H9 (cell line): ENCODE measurements around the gene CCDC69. TPM values are rescaled to one million over a fixed set of nuclear protein-coding genes. Genes with fewer than 3 reads are reported as not detected.

ENCODE experiments used
- DNase-seq: peaks from one replicate; pipeline ENCODE4 v3.0.0-alpha.2; 2017
- H2AFZ ChIP-seq: one replicate; pipeline ENCODE4 v1.6.1; 2013; ENCODE audit warnings: mild to moderate bottlenecking, low read length, control low read depth, moderate library complexity
- H2AK5ac ChIP-seq: 2 replicates; pipeline ENCODE4 v1.6.1; 2013; ENCODE audit warnings: low read length, control low read depth, mixed read lengths; ENCODE audit not compliant: insufficient read length
- H2BK120ac ChIP-seq: one replicate; pipeline ENCODE4 v1.6.1; 2013; ENCODE audit warnings: low read depth, mild to moderate bottlenecking, low read length, control low read depth, inconsistent platforms; ENCODE audit not compliant: poor library complexity, severe bottlenecking
- H2BK12ac ChIP-seq: 2 replicates; pipeline ENCODE4 v1.6.1; 2013; ENCODE audit warnings: low read length, control low read depth, mixed read lengths, low read depth; ENCODE audit not compliant: insufficient read length
- H2BK15ac ChIP-seq: 2 replicates; pipeline ENCODE4 v1.6.1; 2013; ENCODE audit warnings: low read depth, low read length, control low read depth
- H2BK20ac ChIP-seq: one replicate; pipeline ENCODE4 v1.6.1; 2013; ENCODE audit warnings: low read depth, mild to moderate bottlenecking, low read length, control low read depth, inconsistent platforms; ENCODE audit not compliant: poor library complexity, severe bottlenecking
- H2BK5ac ChIP-seq: 2 replicates; pipeline ENCODE4 v1.6.1; 2013; ENCODE audit warnings: low read length, control low read depth, mixed read lengths; ENCODE audit not compliant: insufficient read length
- H3K14ac ChIP-seq: 2 replicates; pipeline ENCODE4 v1.6.1; 2013; ENCODE audit warnings: low read length, control low read depth; ENCODE audit not compliant: insufficient read depth
- H3K18ac ChIP-seq: 2 replicates; pipeline ENCODE4 v1.6.1; 2013; ENCODE audit warnings: low read depth, mild to moderate bottlenecking, mixed read lengths, low read length, control low read depth; ENCODE audit not compliant: insufficient read length
- H3K23ac ChIP-seq: 2 replicates; pipeline ENCODE4 v1.6.1; 2013; ENCODE audit warnings: low read length, control low read depth, mixed read lengths, low read depth; ENCODE audit not compliant: insufficient read length
- H3K23me2 ChIP-seq: 2 replicates; pipeline ENCODE4 v1.6.1; 2013; ENCODE audit warnings: low read depth, mild to moderate bottlenecking, mixed read lengths, low read length, control low read depth; ENCODE audit not compliant: insufficient read length, poor library complexity, severe bottlenecking
- H3K27ac ChIP-seq: 2 replicates; pipeline ENCODE4 v1.5.1; 2013; ENCODE audit warnings: low read length, control low read depth, mixed read lengths, low read depth; ENCODE audit not compliant: insufficient read length
- H3K27me3 ChIP-seq: 2 replicates; pipeline ENCODE4 v1.6.1; 2013; ENCODE audit warnings: low read length, control low read depth, inconsistent platforms; ENCODE audit not compliant: insufficient read depth
- H3K4ac ChIP-seq: 2 replicates; pipeline ENCODE4 v1.6.1; 2013; ENCODE audit warnings: low read depth, mild to moderate bottlenecking, control low read depth, inconsistent platforms, low read length, moderate library complexity
- H3K4me1 ChIP-seq: 2 replicates; pipeline ENCODE4 v1.6.1; 2013; ENCODE audit warnings: low read length, control low read depth, inconsistent platforms; ENCODE audit not compliant: insufficient read depth
- H3K4me2 ChIP-seq: 2 replicates; pipeline ENCODE4 v1.6.1; 2013; ENCODE audit warnings: low read length, control low read depth, mixed read lengths; ENCODE audit not compliant: insufficient read length, insufficient read depth
- H3K56ac ChIP-seq: 2 replicates; pipeline ENCODE4 v1.6.1; 2013; ENCODE audit warnings: low read depth, mild to moderate bottlenecking, mixed read lengths, low read length, control low read depth; ENCODE audit not compliant: insufficient read length
- H3K79me1 ChIP-seq: 2 replicates; pipeline ENCODE4 v1.6.1; 2013; ENCODE audit warnings: low read depth, mild to moderate bottlenecking, moderate library complexity, low read length, control low read depth, inconsistent platforms; ENCODE audit not compliant: insufficient read depth, poor library complexity, severe bottlenecking
- H3K79me2 ChIP-seq: 2 replicates; pipeline ENCODE4 v1.6.1; 2013; ENCODE audit warnings: low read length, control low read depth, inconsistent platforms; ENCODE audit not compliant: insufficient read depth
- H3K9ac ChIP-seq: 2 replicates; pipeline ENCODE4 v1.6.1; 2013; ENCODE audit warnings: low read length, control low read depth, mixed read lengths; ENCODE audit not compliant: insufficient read length; ENCODE audit errors: extremely low read depth
- H3K9me3 ChIP-seq: one replicate; pipeline ENCODE4 v1.6.1; 2013; ENCODE audit warnings: low read depth, low read length, inconsistent platforms; ENCODE audit not compliant: control insufficient read depth
- H3T11ph ChIP-seq: one replicate; pipeline ENCODE4 v1.6.1; 2013; ENCODE audit warnings: mild to moderate bottlenecking, low read length, control low read depth, inconsistent platforms
- H4K20me1 ChIP-seq: one replicate; pipeline ENCODE4 v1.6.1; 2013; ENCODE audit not compliant: control insufficient read depth, insufficient read length, insufficient read depth
- H4K5ac ChIP-seq: 2 replicates; pipeline ENCODE4 v1.6.1; 2013; ENCODE audit warnings: low read depth, mild to moderate bottlenecking, mixed read lengths, low read length, control low read depth; ENCODE audit not compliant: insufficient read length
- H4K8ac ChIP-seq: replicated peaks from 2 replicates; pipeline ENCODE4 v1.6.1; 2013; ENCODE audit warnings: low read length, control low read depth, mixed read lengths, low read depth; ENCODE audit not compliant: insufficient read length
- H4K91ac ChIP-seq: 2 replicates; pipeline ENCODE4 v1.6.1; 2013; ENCODE audit warnings: low read depth, mild to moderate bottlenecking, moderate library complexity, mixed read lengths, low read length, control low read depth; ENCODE audit not compliant: insufficient read length
- H3K27ac Mint-ChIP-seq, 3 experiments: 2 replicates in 2 of 3; 3 replicates in 1 of 3; pipeline ENCODE4 v1.8.0; 2020 to 2021; ENCODE audit warnings: mixed read lengths in 3 of 3, mild to moderate bottlenecking in 1 of 3, moderate library complexity in 1 of 3
- H3K27me3 Mint-ChIP-seq: 2 replicates; pipeline ENCODE4 v1.8.0; 2021; ENCODE audit warnings: low read depth, mild to moderate bottlenecking, moderate library complexity, mixed read lengths
- H3K36me3 Mint-ChIP-seq, 3 experiments: 2 replicates in 2 of 3; 3 replicates in 1 of 3; pipeline ENCODE4 v1.8.0; 2020 to 2021; ENCODE audit warnings: low read depth in 3 of 3, mixed read lengths in 3 of 3; ENCODE audit not compliant: insufficient read depth in 1 of 3
- H3K4me1 Mint-ChIP-seq, 2 experiments: 2 replicates each; pipeline ENCODE4 v1.8.0; 2020; ENCODE audit warnings: mixed read lengths in 2 of 2
- H3K4me3 Mint-ChIP-seq, 2 experiments: 2 replicates in 1 of 2; 3 replicates in 1 of 2; pipeline ENCODE4 v1.8.0; 2020 to 2021; ENCODE audit warnings: mild to moderate bottlenecking in 2 of 2, mixed read lengths in 2 of 2, moderate library complexity in 1 of 2
- H3K9me3 Mint-ChIP-seq, 2 experiments: 2 replicates in 1 of 2; 3 replicates in 1 of 2; pipeline ENCODE4 v1.8.0; 2020; ENCODE audit warnings: mild to moderate bottlenecking in 2 of 2, mixed read lengths in 2 of 2, moderate library complexity in 1 of 2
- CTCF ChIP-seq: fragments of 200-600 bp; sonication (generic); conservative IDR thresholded peaks from 3 replicates; pipeline ENCODE4 v1.8.0; 2021; ENCODE audit warnings: antibody characterized with exemption, mild to moderate bottlenecking
- WGBS: extraction: QIAGEN DNeasy Blood & Tissue Kit; methylation state at CpG from one replicate; pipeline ENCODE4 v1.1.7; 2013; ENCODE audit warnings: missing lambda C conversion rate, low lambda C conversion rate, mixed read lengths; ENCODE audit not compliant: insufficient read length; ENCODE audit errors: extremely low coverage; 5-methylcytosine and 5-hydroxymethylcytosine counted together
- total RNA-seq: library from RNA; stranded (reverse); gene quantifications from 2 replicates; pipeline ENCODE4 v1.2.1, GENCODE V29; 2021

CCDC69 gene
- total RNA-seq, 1 experiment from 2014 or later: 5.3 TPM

- H3K9ac ChIP-seq: no peak overlapping the region
- WGBS: no CpG with 5 or more reads among the region's 5 CpGs
Observed at GRCh38 chr5:151151793-151152192, 72.1 kb downstream of the CCDC69 start.

More at GRCh38 chr5:151151793-151152192, 72.1 kb downstream of the CCDC69 start:
- no peak overlapping the region for H3K4me2 ChIP-seq
- H2BK12ac ChIP-seq: no peak overlapping the region
- Mint-ChIP-seq H3K4me1 (peaks cover 19 to 30% of the 10 kb centered on the region in 2 experiments), H3K27ac (peak overlapping the region in 1 of 3 experiments; percentile 8; a peak in 1 of 7 replicates), H3K4me3 (no peak overlapping the region), H3K9me3 (no peaks in the 10 kb centered on the region), H3K27me3 (no peaks in the 10 kb centered on the region), H3K36me3 (peaks cover 0 to 5% (median 3%) of the 10 kb centered on the region in 3 experiments; a peak in 4 of 7 replicates)
- no peaks in the 10 kb centered on the region for H3K9me3 ChIP-seq
- H4K91ac ChIP-seq: no peak overlapping the region
- H2AFZ ChIP-seq: no peak overlapping the region
- H4K8ac ChIP-seq: no peak overlapping the region
- no peaks in the 10 kb centered on the region for H4K20me1 ChIP-seq
- no peak overlapping the region for H3K27ac ChIP-seq
- H3K14ac ChIP-seq: no peak overlapping the region
- H3K27me3 ChIP-seq: no peaks in the 10 kb centered on the region
- H2AK5ac ChIP-seq: no peak overlapping the region
- H2BK20ac ChIP-seq: no peak overlapping the region
- H4K5ac ChIP-seq: no peak overlapping the region
- no peak overlapping the region for H2BK5ac ChIP-seq
- no peak for DNase-seq
- peaks cover 1% of the 10 kb centered on the region for H3K23me2 ChIP-seq
- no peak overlapping the region for H3K56ac ChIP-seq
- H2BK120ac ChIP-seq: no peak overlapping the region
- no peak overlapping the region for H3K23ac ChIP-seq
- H3K79me1 ChIP-seq: no peaks in the 10 kb centered on the region
- no peak overlapping the region for H3K18ac ChIP-seq
- no peak for TF ChIP-seq CTCF
- no peak overlapping the region for H3T11ph ChIP-seq
- H3K79me2 ChIP-seq: no peaks in the 10 kb centered on the region
- H3K4ac ChIP-seq: no peak overlapping the region
- no peaks in the 10 kb centered on the region; the same call in 1 of the 2 replicates for H3K4me1 ChIP-seq
- H2BK15ac ChIP-seq: no peak overlapping the region
